HepG2 (cell line): Measurements from ENCODE around the gene SPAG4. TPM values are rescaled to one million over a fixed set of nuclear protein-coding genes. Genes with fewer than 3 reads are reported as not detected.

Experiments
- ARID4A ChIP-seq: sonication (generic); formaldehyde crosslinking; IDR thresholded peaks from 2 replicates; pipeline ENCODE4 v1.5.0; 2020; ENCODE audit warnings: mild to moderate bottlenecking, missing genetic modification reagents, borderline replicate concordance
- DMAP1 ChIP-seq: IDR thresholded peaks from 2 replicates; pipeline ENCODE4 v1.6.1; 2016
- POLR2G ChIP-seq: fragments of 200-400 bp; formaldehyde crosslinking; IDR thresholded peaks from 2 replicates; pipeline ENCODE4 v1.6.1; 2018; ENCODE audit warnings: mild to moderate bottlenecking, low read depth, low read length, moderate library complexity
- RNF219 ChIP-seq: sonication (generic); formaldehyde crosslinking; IDR thresholded peaks from 2 replicates; pipeline ENCODE4 v1.5.0; 2020; ENCODE audit warnings: mild to moderate bottlenecking, missing genetic modification reagents
- STAG1 ChIP-seq: sonication (generic); formaldehyde crosslinking; IDR thresholded peaks from 2 replicates; pipeline ENCODE4 v1.4.0; 2020; ENCODE audit warnings: missing genetic modification reagents
- ZNF414 ChIP-seq: sonication (generic); formaldehyde crosslinking; IDR thresholded peaks from 2 replicates; pipeline ENCODE4 v1.5.0; 2020; ENCODE audit warnings: missing genetic modification reagents
- ZNF441 ChIP-seq: sonication (generic); formaldehyde crosslinking; IDR thresholded peaks from 2 replicates; pipeline ENCODE4 v1.7.0; 2021; ENCODE audit warnings: missing genetic modification reagents, borderline replicate concordance
- ZNF646 ChIP-seq: sonication (generic); formaldehyde crosslinking; IDR thresholded peaks from 2 replicates; pipeline ENCODE4 v1.9.0; 2021; ENCODE audit warnings: mild to moderate bottlenecking, missing genetic modification reagents
- ZNF687 ChIP-seq: sonication (generic); formaldehyde crosslinking; IDR thresholded peaks from 2 replicates; pipeline ENCODE4 v1.5.1; 2020; ENCODE audit warnings: mild to moderate bottlenecking, missing genetic modification reagents, moderate library complexity
- polyA plus RNA-seq, 8 experiments: library from polyadenylated mRNA; depleted of rRNA in 3 of 8; stranded (reverse) in 7 of 8; unstranded in 1 of 8; fragments of >200 nt; fragmentation: Illumina TruSeq in 4 of 8; extraction: Trizol in 4 of 8; gene quantifications; 2 replicates each; pipeline versions ENCODE4 v1.2.1 to v1.2.3, GENCODE V29; 2011 to 2016; ENCODE audit warnings: low read depth in 4 of 8, missing spikeins in 1 of 8, mixed read lengths in 1 of 8; ENCODE audit not compliant: insufficient read depth in 1 of 8
- total RNA-seq, 5 experiments: library from RNA; depleted of rRNA; stranded (reverse); fragments of >200 nt; fragmentation: Illumina TruSeq; extraction: Trizol; gene quantifications; 2 replicates each; pipeline ENCODE4 v1.2.3, GENCODE V29; 2016; ENCODE audit warnings: low read depth in 1 of 5

Gene SPAG4
- total and polyA plus RNA-seq, 2 of the 13 experiments (the other 11 are each of a cell fraction or from before 2014, with no cell fraction given) = 5.8 to 137 TPM

- no peak for TF ChIP-seq ZNF646 (CRISPR knock-in tag)
- TF ChIP-seq RNF219 (CRISPR knock-in tag) = peak; percentile 94; the same call in 1 of the 2 replicates
- peak; percentile 93; the same call in 1 of the 2 replicates for TF ChIP-seq ZNF414 (CRISPR knock-in tag)
- peak; percentile 93 for TF ChIP-seq ZNF441 (CRISPR knock-in tag)
- peak; percentile 100 for TF ChIP-seq DMAP1
- TF ChIP-seq POLR2G = peak; percentile 99
- no peak; the same call in 1 of the 2 replicates for TF ChIP-seq STAG1 (CRISPR knock-in tag)
- peak; percentile 100 for TF ChIP-seq ZNF687 (CRISPR knock-in tag)
- peak; percentile 97 for TF ChIP-seq ARID4A (CRISPR knock-in tag)
Measured at GRCh38 chr20:35664466-35665206, 49.0 kb downstream of the SPAG4 start, which contains the start of the genes CPNE1 and RBM12 (continued).
